Upper lobe of left lung (tissue), 6 donors: ENCODE data around the gene IVD. TPM values are rescaled to one million over a fixed set of nuclear protein-coding genes. Genes with fewer than 3 reads are reported as not detected.
A peak's percentile ranks its signal among the peaks of the same experiment; 100 is the strongest.

ENCODE experiments used
- ATAC-seq, 2 donors: fragments of 200-7000 bp; cut with Tn5 transposase; one replicate each; pipeline ENCODE4 v1.9.1; 2022; ENCODE audit warnings: mild to moderate bottlenecking in 2 of 2, moderate library complexity in 2 of 2; ENCODE audit not compliant: low FRiP score in 2 of 2
- DNase-seq, 2 donors: peaks; one replicate each; pipeline ENCODE4 v3.0.0-alpha.2; 2019 to 2020
- H3K27ac ChIP-seq, 4 donors: fragments of 200-600 bp; sonication (generic); one replicate each; pipeline ENCODE4 v1.5.1; 2016 to 2019
- H3K27me3 ChIP-seq, 4 donors: fragments of 200-600 bp; sonication (generic); one replicate each; pipeline ENCODE4 v1.5.1; 2017 to 2019
- H3K36me3 ChIP-seq, 4 donors: fragments of 200-600 bp; sonication (generic); one replicate each; pipeline ENCODE4 v1.5.1; 2016 to 2019
- H3K4me1 ChIP-seq, 4 donors: fragments of 200-600 bp; sonication (generic); one replicate each; pipeline ENCODE4 v1.5.1; 2018 to 2019
- H3K4me3 ChIP-seq, 4 donors: fragments of 200-600 bp; sonication (generic); one replicate each; pipeline ENCODE4 v1.5.1; 2017 to 2019; ENCODE audit warnings: mild to moderate bottlenecking in 2 of 4, moderate library complexity in 1 of 4
- H3K9me3 ChIP-seq, 4 donors: fragments of 200-600 bp; sonication (generic); one replicate each; pipeline ENCODE4 v1.5.1; 2018 to 2019
- EP300 ChIP-seq, 4 donors: sonication (generic); formaldehyde crosslinking; IDR thresholded peaks; one replicate each; pipeline ENCODE4 v1.5.1; 2017; ENCODE audit warnings: antibody characterized with exemption in 4 of 4, control low read depth in 2 of 4
- POLR2A ChIP-seq, 4 donors: fragments of 450-650 bp; IDR thresholded peaks; one replicate each; pipeline ENCODE4 v1.5.1; 2016 to 2017; ENCODE audit warnings: antibody characterized with exemption in 4 of 4, mild to moderate bottlenecking in 2 of 4
- POLR2AphosphoS5 ChIP-seq, 2 donors: sonication (generic); formaldehyde crosslinking; IDR thresholded peaks; one replicate each; pipeline ENCODE4 v1.5.1; 2017; ENCODE audit warnings: antibody characterized with exemption in 2 of 2
- WGBS, 2 donors: methylation state at CpG; one replicate each; pipeline ENCODE4 v1.1.5; 2017 to 2018; 5-methylcytosine and 5-hydroxymethylcytosine counted together
- total RNA-seq, 6 donors: library from RNA; depleted of rRNA in 4 of 6; stranded (reverse); fragments of >200 nt in 4 of 6; gene quantifications; one replicate each; pipeline versions ENCODE4 v1.1.0 to v1.2.1, GENCODE V29; 2016 to 2021
- TF ChIP-seq, protein P1 (sequence below), 6 experiments: fragments of 450-650 bp in 4 of 6; fragments of 200-600 bp in 2 of 6; sonication (generic) in 2 of 6; IDR thresholded peaks; one replicate each; pipeline ENCODE4 v1.5.1; 2016 to 2019; ENCODE audit warnings: antibody characterized with exemption in 6 of 6
- donor health status: DM: no; HTN: no; CAD: no; lungs with moderate emphysema.
- donor health status: DM: no; HTN: yes; CAD: no; lungs with severe emphysema.

Gene IVD
- total RNA-seq, 6 donors from 2014 or later: 68.1 to 112 (median 94.5) TPM

DNA sequence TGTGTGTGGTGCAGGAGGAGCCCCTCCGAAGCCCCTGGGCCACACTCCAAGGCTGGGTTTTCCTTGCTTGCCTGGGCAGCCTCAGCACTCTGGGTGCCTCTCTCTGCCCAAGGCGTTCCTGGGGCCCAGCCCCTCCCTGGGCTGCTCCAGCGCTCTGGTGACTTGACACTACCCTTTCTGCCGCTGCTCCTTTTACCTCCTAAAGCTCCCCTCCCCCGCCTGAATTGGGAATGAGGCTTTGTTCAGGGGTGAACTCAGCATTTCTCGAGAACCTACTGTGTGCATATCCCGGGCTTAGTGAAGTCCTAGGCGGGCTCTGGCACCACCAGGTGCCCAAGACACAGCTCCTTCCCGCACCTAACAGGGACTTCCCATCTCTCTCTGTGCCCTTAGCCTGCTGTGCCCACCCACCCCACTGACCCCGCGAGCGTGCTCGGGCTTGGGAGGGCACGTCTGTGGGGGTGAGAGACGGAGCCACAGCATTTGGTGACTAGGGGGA lies 33.9 kb downstream of the IVD start:
- DNase-seq: peak; percentile 44 to 77
- Histone ChIP-seq H3K27ac (peak overlapping the region in 1 of 4 donors; percentile 91), H3K4me1 (peaks cover 44 to 67% (median 48%) of the 10 kb centered on the region in 4 donors), H3K27me3 (peaks cover 0 to 34% (median 14%) of the 10 kb centered on the region in 4 donors), H3K9me3 (no peaks in the 10 kb centered on the region), H3K36me3 (no peaks in the 10 kb centered on the region), H3K4me3 (peak overlapping the region in 3 of 4 donors; percentile 96 to 99 (median 98))
- ATAC-seq: peak in 1 of 2 donors; percentile 0
- WGBS, 2 donors: 15 to 28% methylated on average over 12 of the region's 15 CpGs
- TF ChIP-seq POLR2A (IDR thresholded peaks at IDR 0.05) (no peak), EP300 (IDR thresholded peaks at IDR 0.05) (no peak), POLR2AphosphoS5 (IDR thresholded peaks at IDR 0.05) (no peak)
- TF ChIP-seq, protein P1, sequence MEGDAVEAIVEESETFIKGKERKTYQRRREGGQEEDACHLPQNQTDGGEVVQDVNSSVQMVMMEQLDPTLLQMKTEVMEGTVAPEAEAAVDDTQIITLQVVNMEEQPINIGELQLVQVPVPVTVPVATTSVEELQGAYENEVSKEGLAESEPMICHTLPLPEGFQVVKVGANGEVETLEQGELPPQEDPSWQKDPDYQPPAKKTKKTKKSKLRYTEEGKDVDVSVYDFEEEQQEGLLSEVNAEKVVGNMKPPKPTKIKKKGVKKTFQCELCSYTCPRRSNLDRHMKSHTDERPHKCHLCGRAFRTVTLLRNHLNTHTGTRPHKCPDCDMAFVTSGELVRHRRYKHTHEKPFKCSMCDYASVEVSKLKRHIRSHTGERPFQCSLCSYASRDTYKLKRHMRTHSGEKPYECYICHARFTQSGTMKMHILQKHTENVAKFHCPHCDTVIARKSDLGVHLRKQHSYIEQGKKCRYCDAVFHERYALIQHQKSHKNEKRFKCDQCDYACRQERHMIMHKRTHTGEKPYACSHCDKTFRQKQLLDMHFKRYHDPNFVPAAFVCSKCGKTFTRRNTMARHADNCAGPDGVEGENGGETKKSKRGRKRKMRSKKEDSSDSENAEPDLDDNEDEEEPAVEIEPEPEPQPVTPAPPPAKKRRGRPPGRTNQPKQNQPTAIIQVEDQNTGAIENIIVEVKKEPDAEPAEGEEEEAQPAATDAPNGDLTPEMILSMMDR (IDR thresholded peaks at IDR 0.05): no peak

DNA sequence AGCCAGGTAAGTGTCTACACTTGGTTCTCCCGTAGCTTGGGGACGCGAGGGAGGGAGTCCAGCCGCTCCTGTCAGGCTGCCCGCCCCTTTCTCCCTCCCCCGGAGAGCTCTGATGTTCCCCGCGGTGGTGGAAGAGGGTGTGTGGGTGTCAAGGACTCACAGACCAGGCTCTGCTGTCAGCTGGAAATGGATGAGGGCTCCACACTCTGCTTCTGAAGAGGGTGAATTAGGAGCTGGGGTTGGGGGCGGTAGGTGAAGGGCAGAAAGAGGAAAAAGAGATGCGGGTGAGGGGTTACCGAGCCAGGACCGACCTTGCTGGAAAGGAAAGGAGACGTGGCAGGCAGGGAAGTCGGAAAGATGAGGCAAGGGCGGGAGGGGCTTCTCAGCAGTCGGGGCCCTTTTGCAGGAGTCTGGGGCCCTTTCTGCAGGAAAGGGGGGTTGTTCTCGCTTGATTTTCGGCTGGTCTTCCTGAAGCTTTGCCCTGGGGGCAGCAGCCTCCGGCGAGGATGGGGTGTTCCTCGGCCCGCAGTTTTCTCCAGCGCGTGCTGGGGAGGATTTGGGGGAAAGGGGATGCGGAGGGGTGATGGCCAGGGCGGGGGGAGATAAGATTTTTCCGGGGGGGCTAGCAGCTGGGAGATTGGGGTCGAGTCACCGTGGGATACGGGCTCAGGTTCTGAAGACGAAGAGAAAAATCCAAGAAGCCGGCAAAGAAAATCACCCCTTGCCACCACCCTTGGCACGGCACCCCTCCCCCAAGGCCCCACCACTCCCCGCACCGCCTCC lies 34.6 kb downstream of the IVD start:
- 0 to 1% methylated on average over 33 of the region's 35 CpGs for WGBS, 2 donors
- H3K27ac ChIP-seq: peak overlapping the region in 2 of 4 donors; percentile 30 to 91
- DNase-seq: peak in 1 of 2 donors; percentile 56

DNA sequence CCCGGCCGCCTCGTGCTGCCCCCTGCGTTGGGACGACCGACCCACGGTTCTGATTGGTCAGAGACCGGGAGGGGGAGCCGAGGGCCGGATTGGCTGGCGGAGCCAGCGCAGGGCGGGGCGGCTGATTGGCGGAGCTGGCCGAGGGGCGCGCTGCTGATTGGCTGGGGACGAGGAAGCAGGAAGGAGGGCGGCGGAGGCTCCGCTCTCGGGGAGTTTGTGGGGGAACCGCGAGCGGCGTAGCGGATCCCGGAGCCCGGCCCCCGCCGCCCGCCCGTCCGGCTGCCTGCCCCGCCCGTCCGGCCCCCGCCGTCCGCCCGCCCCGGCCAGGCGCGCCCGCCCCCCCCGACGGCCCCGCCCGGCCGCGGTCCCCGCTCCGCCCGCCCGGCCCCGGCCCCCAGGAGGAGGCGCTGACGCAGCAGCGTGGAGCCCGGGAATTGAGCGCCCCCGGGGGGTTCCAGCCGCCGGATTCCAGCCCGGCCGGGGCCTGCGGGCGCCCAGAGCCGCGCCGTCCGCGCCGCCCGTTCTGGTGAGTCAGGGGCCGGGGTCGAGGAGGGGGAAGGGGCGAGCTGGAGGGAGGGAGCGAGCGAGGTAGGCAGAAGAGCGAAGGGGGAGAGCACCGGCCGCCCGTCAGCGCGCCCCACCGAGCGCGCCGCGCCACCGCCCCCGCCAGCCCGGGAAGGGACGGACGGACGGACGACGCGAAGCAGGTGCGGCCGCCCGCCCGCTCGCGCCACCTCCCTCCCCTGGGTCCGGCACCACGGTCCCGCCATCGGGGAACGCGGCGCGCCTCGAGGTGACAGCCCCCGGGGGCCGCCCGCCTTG lies 35.4 kb downstream of the IVD start, which contains the start of gene BAHD1:
Gene BAHD1, plus strand, starts transcription at position 211 of the 822 bp plus-strand sequence. CDS start 17,512 bp downstream, outside the sequence.
- TF ChIP-seq POLR2AphosphoS5 (IDR thresholded peaks at IDR 0.05) (peak; percentile 15 to 41), POLR2A (IDR thresholded peaks at IDR 0.05) (peak in 2 of 4 donors; percentile 47 to 51), EP300 (IDR thresholded peaks at IDR 0.05) (no peak)
- TF ChIP-seq, protein P1 (IDR thresholded peaks at IDR 0.05): peak in 2 of 6 experiments; percentile 23 to 25
- no peaks in the 10 kb centered on the region for H3K9me3 ChIP-seq
- H3K27me3 ChIP-seq: peaks cover 0 to 23% (median 11%) of the 10 kb centered on the region in 4 donors
- DNase-seq: peak; percentile 97 to 99
- 0% methylated on average over 5 to 9 of the region's 119 CpGs for WGBS, 2 donors
- peak within 1 kb of the TSS; percentile 76 to 99 (median 97) for H3K4me3 ChIP-seq
- peaks cover 49 to 73% (median 54%) of the 10 kb centered on the region in 4 donors for H3K4me1 ChIP-seq
- H3K36me3 ChIP-seq: no peaks in the 10 kb centered on the region
- H3K27ac ChIP-seq: peak within 1 kb of the TSS; percentile 73 to 91 (median 80)
- peak; percentile 92 to 96 for ATAC-seq

More for the DNA sequence above, 34.6 kb downstream of the IVD start:
- Histone ChIP-seq H3K4me1 (peaks cover 48 to 73% (median 51%) of the 10 kb centered on the region in 4 donors), H3K4me3 (peak overlapping the region; percentile 4 to 99 (median 97)), H3K27me3 (peaks cover 0 to 31% (median 14%) of the 10 kb centered on the region in 4 donors), H3K36me3 (no peaks in the 10 kb centered on the region), H3K9me3 (no peaks in the 10 kb centered on the region)
- peak; percentile 21 to 42 for ATAC-seq
- TF ChIP-seq POLR2AphosphoS5 (IDR thresholded peaks at IDR 0.05) (no peak), POLR2A (IDR thresholded peaks at IDR 0.05) (no peak), EP300 (IDR thresholded peaks at IDR 0.05) (no peak)
- TF ChIP-seq, protein P1 (IDR thresholded peaks at IDR 0.05): no peak

DNA sequence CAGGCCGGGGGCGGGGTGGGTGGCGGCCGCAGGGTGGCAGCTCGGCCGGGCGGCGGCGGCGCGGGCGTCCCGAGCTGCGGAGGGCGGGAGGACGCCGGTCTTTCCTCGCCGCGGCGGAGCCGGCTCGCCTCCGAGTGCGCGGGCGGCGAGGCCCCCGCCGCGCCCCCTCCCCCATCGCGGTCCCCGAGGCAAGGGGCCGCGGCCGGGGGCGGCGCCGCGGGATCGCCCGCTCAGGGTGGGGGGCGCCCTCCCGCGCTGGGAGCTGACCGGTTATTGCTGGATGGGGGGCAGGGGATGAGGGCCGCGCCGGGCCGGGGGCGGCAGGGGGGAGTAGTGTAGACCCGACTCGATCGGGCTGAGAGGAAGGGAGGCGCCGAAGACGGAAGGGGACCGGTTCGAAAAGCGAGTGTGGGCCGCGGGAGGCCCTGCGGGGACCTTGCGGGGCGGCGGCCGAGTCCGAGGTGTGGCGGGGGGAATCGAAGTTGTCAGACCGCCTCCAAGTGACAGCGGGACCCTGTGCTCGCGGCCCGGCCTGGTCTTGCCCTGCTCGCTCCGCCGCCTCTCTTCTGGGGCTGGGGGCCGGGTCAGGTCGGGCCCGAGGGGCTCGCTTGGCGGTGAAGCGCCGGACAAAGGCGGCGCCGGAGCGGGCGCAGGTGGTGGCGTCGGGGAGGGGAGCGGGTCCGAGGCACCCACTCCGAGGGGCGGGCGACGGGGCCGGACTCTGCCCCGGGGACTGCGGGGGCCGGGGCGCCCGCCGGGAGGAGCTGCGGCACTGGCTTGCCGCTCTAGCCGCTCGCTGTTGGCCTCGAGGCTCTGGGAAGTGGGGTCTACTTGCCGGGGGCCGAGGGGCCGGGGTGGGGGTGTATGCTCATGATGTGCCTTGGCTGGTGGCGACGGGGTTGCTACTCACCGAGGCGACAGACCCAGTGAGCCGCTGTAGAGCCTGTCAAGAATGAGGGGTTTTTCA lies 36.3 kb downstream of the IVD start:
- no peaks in the 10 kb centered on the region for H3K9me3 ChIP-seq
- H3K27ac ChIP-seq: peak overlapping the region; percentile 16 to 91 (median 56)
- DNase-seq: peak in 1 of 2 donors; percentile 89
- H3K4me3 ChIP-seq: peak overlapping the region; percentile 76 to 99 (median 97)
- 1 to 3% methylated on average over 16 to 17 of the region's 119 CpGs for WGBS, 2 donors
- no peak for ATAC-seq
- H3K4me1 ChIP-seq: peaks cover 44 to 67% (median 48%) of the 10 kb centered on the region in 4 donors
- TF ChIP-seq, protein P1 (IDR thresholded peaks at IDR 0.05): peak in 2 of 6 experiments; percentile 30 to 37
- no peak for TF ChIP-seq POLR2A (IDR thresholded peaks at IDR 0.05)
- TF ChIP-seq POLR2AphosphoS5 (IDR thresholded peaks at IDR 0.05): no peak
- TF ChIP-seq EP300 (IDR thresholded peaks at IDR 0.05): no peak
- H3K36me3 ChIP-seq: no peaks in the 10 kb centered on the region
- H3K27me3 ChIP-seq: peaks cover 0 to 14% (median 7%) of the 10 kb centered on the region in 4 donors
